DOHH2 (cell line): ENCODE measurements around the gene SLC6A3.

Experiments
- H3F3A ChIP-seq: fragments of 200-600 bp; sonication (generic), shearing (Covaris generic); 2 replicates; pipeline ENCODE4 v1.6.0; 2016; ENCODE audit warnings: antibody characterized with exemption, mild to moderate bottlenecking; ENCODE audit not compliant: control insufficient read depth, insufficient read depth
- H3K27ac ChIP-seq: fragments of 200-600 bp; sonication (generic); 2 replicates; pipeline ENCODE4 v1.5.1; 2014; ENCODE audit warnings: low read depth, mild to moderate bottlenecking, low read length, moderate library complexity
- H3K27me3 ChIP-seq: fragments of 200-600 bp; sonication (generic); 2 replicates; pipeline ENCODE4 v1.6.1; 2014; ENCODE audit warnings: mild to moderate bottlenecking, low read length, mixed read lengths; ENCODE audit not compliant: control insufficient read depth
- H3K36me3 ChIP-seq: fragments of 200-600 bp; sonication (generic); 2 replicates; pipeline ENCODE4 v1.6.1; 2014; ENCODE audit warnings: mild to moderate bottlenecking, low read length, moderate library complexity, mixed read lengths; ENCODE audit not compliant: control insufficient read depth
- H3K4me1 ChIP-seq: fragments of 200-600 bp; sonication (generic); 2 replicates; pipeline ENCODE4 v1.6.1; 2014; ENCODE audit warnings: mild to moderate bottlenecking, low read length, mixed read lengths; ENCODE audit not compliant: control insufficient read depth
- H3K4me2 ChIP-seq: fragments of 200-600 bp; sonication (generic); 2 replicates; pipeline ENCODE4 v1.6.0; 2014; ENCODE audit warnings: mild to moderate bottlenecking, low read length, moderate library complexity
- H3K4me3 ChIP-seq: fragments of 200-600 bp; sonication (generic); 2 replicates; pipeline ENCODE4 v1.5.1; 2014; ENCODE audit warnings: mild to moderate bottlenecking, low read length, mixed read lengths
- H3K79me2 ChIP-seq: fragments of 200-600 bp; sonication (generic); 2 replicates; pipeline ENCODE4 v1.6.1; 2014; ENCODE audit warnings: mild to moderate bottlenecking, low read length, mixed read lengths; ENCODE audit not compliant: control insufficient read depth
- H3K9me2 ChIP-seq: fragments of 200-600 bp; sonication (generic); replicated peaks from 2 replicates; pipeline ENCODE4 v1.6.1; 2014; ENCODE audit warnings: mild to moderate bottlenecking, low read length, mixed read lengths; ENCODE audit not compliant: control insufficient read depth
- H3K9me3 ChIP-seq: fragments of 200-600 bp; sonication (generic); 2 replicates; pipeline ENCODE4 v1.6.1; 2014; ENCODE audit warnings: antibody characterized with exemption, low read length, mixed read lengths; ENCODE audit not compliant: control insufficient read depth, insufficient read depth
- H4K20me1 ChIP-seq: fragments of 200-600 bp; sonication (generic); 2 replicates; pipeline ENCODE4 v1.6.0; 2014; ENCODE audit warnings: low read depth, mild to moderate bottlenecking, antibody characterized with exemption, low read length, moderate library complexity; ENCODE audit not compliant: control insufficient read depth, insufficient read depth
- CTCF ChIP-seq: fragments of 200-600 bp; sonication (generic); IDR thresholded peaks from one replicate; pipeline ENCODE4 v1.5.1; 2014; ENCODE audit warnings: antibody characterized with exemption, mild to moderate bottlenecking, low read depth, low read length; ENCODE audit not compliant: poor library complexity, severe bottlenecking
- EZH2phosphoT487 ChIP-seq: fragments of 200-600 bp; sonication (generic); IDR thresholded peaks from 2 replicates; pipeline ENCODE4 v1.6.1; 2017; ENCODE audit warnings: borderline replicate concordance, mild to moderate bottlenecking, antibody characterized with exemption, low read length, moderate library complexity, mixed read lengths

Gene SLC6A3

GRCh38 chr5:1466631-1467265, 21.5 kb upstream of the SLC6A3 start:
- H3K27ac ChIP-seq: no peak overlapping the region
- H3K4me1 ChIP-seq: no peaks in the 10 kb centered on the region
- H3K27me3 ChIP-seq: no peaks in the 10 kb centered on the region
- no peaks in the 10 kb centered on the region for H4K20me1 ChIP-seq
- no peak overlapping the region for H3K4me2 ChIP-seq
- no peaks in the 10 kb centered on the region for H3K79me2 ChIP-seq
- no peaks in the 10 kb centered on the region for H3K9me2 ChIP-seq
- TF ChIP-seq CTCF: no peak
- no peak for TF ChIP-seq EZH2phosphoT487
- no peak overlapping the region for H3K4me3 ChIP-seq
- no peaks in the 10 kb centered on the region for H3F3A ChIP-seq
- peaks cover 94% of the 10 kb centered on the region for H3K36me3 ChIP-seq
- H3K9me3 ChIP-seq: no peaks in the 10 kb centered on the region

GRCh38 chr5:1465966-1466471, 20.8 kb upstream of the SLC6A3 start:
- Histone ChIP-seq H3K9me2 (no peaks in the 10 kb centered on the region), H3K79me2 (no peaks in the 10 kb centered on the region), H3F3A (no peaks in the 10 kb centered on the region), H3K9me3 (no peaks in the 10 kb centered on the region), H4K20me1 (no peaks in the 10 kb centered on the region), H3K27me3 (no peaks in the 10 kb centered on the region), H3K27ac (no peak overlapping the region), H3K4me1 (no peaks in the 10 kb centered on the region), H3K36me3 (peaks cover 94% of the 10 kb centered on the region), H3K4me2 (no peak overlapping the region), H3K4me3 (no peak overlapping the region)
- TF ChIP-seq CTCF: no peak
- TF ChIP-seq EZH2phosphoT487: no peak

GRCh38 chr5:1465117-1465516, 19.9 kb upstream of the SLC6A3 start:
- Histone ChIP-seq H3K36me3 (peaks cover 94% of the 10 kb centered on the region), H3K4me1 (no peaks in the 10 kb centered on the region)
- TF ChIP-seq CTCF: no peak
- no peak for TF ChIP-seq EZH2phosphoT487

More at GRCh38 chr5:1465117-1465516, 19.9 kb upstream of the SLC6A3 start:
- H3K9me2 ChIP-seq: no peaks in the 10 kb centered on the region
- no peak overlapping the region for H3K27ac ChIP-seq
- H3K27me3 ChIP-seq: no peaks in the 10 kb centered on the region
- no peaks in the 10 kb centered on the region for H3K9me3 ChIP-seq
- no peaks in the 10 kb centered on the region for H4K20me1 ChIP-seq
- H3K4me3 ChIP-seq: no peak overlapping the region
- no peaks in the 10 kb centered on the region for H3K79me2 ChIP-seq
- no peak overlapping the region for H3K4me2 ChIP-seq
- 0 out of 2 replicates have a peak, but pooled peaks cover 5% of the 10 kb centered on the region for H3F3A ChIP-seq
